B cell (primary cell): ENCODE measurements around the gene VPS25. TPM values are rescaled to one million over a fixed set of nuclear protein-coding genes. Genes with fewer than 3 reads are reported as not detected.
"Not testable (repeated sequence)": the region's sequence is repeated elsewhere in the genome, so short reads cannot be mapped to it uniquely, and the experiment has no call there.

Experiments
- ATAC-seq: fragments of 200-7000 bp; cut with Tn5 transposase; one replicate; pipeline ENCODE4 v1.10.0; 2021; ENCODE audit warnings: low read depth, mild to moderate bottlenecking, moderate number of reproducible peaks, moderate library complexity
- CTCF ChIA-PET: fragments of 350-600 bp; sonication (Branson Sonifier 250); formaldehyde crosslinking; loops from one replicate; lab custom pipeline; 2021; ENCODE audit warnings: antibody characterized with exemption, inconsistent platforms; lab: Charles Lee
- POLR2A ChIA-PET: fragments of 350-600 bp; sonication (Branson Sonifier 250); formaldehyde crosslinking; loops from one replicate; lab custom pipeline; 2021; ENCODE audit warnings: antibody characterized with exemption; lab: Charles Lee
- DNase-seq: peaks from one replicate; pipeline ENCODE4 v3.0.0; 2013
- H2AFZ ChIP-seq: 2 replicates; pipeline ENCODE4 v1.6.1; 2012; ENCODE audit warnings: mild to moderate bottlenecking, low read depth, low read length; ENCODE audit not compliant: insufficient read depth, poor library complexity, severe bottlenecking
- H3K27ac ChIP-seq, 2 donors: 1 replicate in 1 of 2; 2 replicates in 1 of 2; pipeline ENCODE4 v1.5.1; 2012 to 2013; ENCODE audit warnings: low read length in 2 of 2, mild to moderate bottlenecking in 2 of 2, moderate library complexity in 1 of 2
- H3K27me3 ChIP-seq, 4 experiments: fragments of 200-600 bp in 1 of 4; sonication (generic) in 1 of 4; replicated peaks in 1 of 4; 1 replicate in 2 of 4; 2 replicates in 2 of 4; pipeline versions ENCODE4 v1.6.1 to v1.7.0; 2013 to 2016; ENCODE audit warnings: low read length in 3 of 4, mild to moderate bottlenecking in 2 of 4, mixed read lengths in 1 of 4, moderate library complexity in 1 of 4; ENCODE audit not compliant: insufficient read depth in 4 of 4, control insufficient read depth in 3 of 4; ENCODE audit errors: control extremely low read depth in 1 of 4
- H3K36me3 ChIP-seq, 2 experiments: replicated peaks in 1 of 2; 1 replicate in 1 of 2; 2 replicates in 1 of 2; pipeline versions ENCODE4 v1.6.1 to v1.7.1; 2013; ENCODE audit warnings: low read length in 1 of 2; ENCODE audit not compliant: insufficient read depth in 2 of 2, control insufficient read depth in 1 of 2; ENCODE audit errors: control extremely low read depth in 1 of 2, extremely low read depth in 1 of 2
- H3K4me1 ChIP-seq, 2 donors: fragments of 200-600 bp in 1 of 2; sonication (generic) in 1 of 2; 1 replicate in 1 of 2; 2 replicates in 1 of 2; pipeline versions ENCODE4 v1.5.1 to v1.6.1; 2013 to 2017; ENCODE audit warnings: low read length in 2 of 2; ENCODE audit not compliant: control insufficient read depth in 2 of 2, insufficient read depth in 2 of 2
- H3K4me2 ChIP-seq: replicated peaks from 2 replicates; pipeline ENCODE3; 2012; ENCODE audit warnings: mild to moderate bottlenecking, low read depth, low read length; ENCODE audit not compliant: poor library complexity, severe bottlenecking
- H3K4me3 ChIP-seq, 5 experiments: fragments of 200-600 bp in 1 of 5; sonication (generic) in 1 of 5; 1 replicate in 3 of 5; 2 replicates in 2 of 5; pipeline versions ENCODE4 v1.5.1 to v1.7.0; 2011 to 2016; ENCODE audit warnings: low read length in 4 of 5, mild to moderate bottlenecking in 4 of 5, low read depth in 2 of 5, control low read depth in 1 of 5, moderate library complexity in 1 of 5; ENCODE audit not compliant: insufficient read depth in 1 of 5; ENCODE audit errors: control extremely low read depth in 1 of 5, extremely low read depth in 1 of 5
- H3K79me2 ChIP-seq: fragments of 200-600 bp; sonication (generic); one replicate; pipeline ENCODE4 v1.6.0; 2016; ENCODE audit warnings: low read length; ENCODE audit not compliant: control insufficient read depth, insufficient read depth
- H3K9ac ChIP-seq: fragments of 200-600 bp; sonication (generic); 2 replicates; pipeline ENCODE4 v1.6.1; 2017; ENCODE audit warnings: mild to moderate bottlenecking, low read length, moderate library complexity
- H3K9me3 ChIP-seq, 3 donors: one replicate each; pipeline versions ENCODE4 v1.6.1 to v1.7.1; 2013; ENCODE audit warnings: low read length in 2 of 3; ENCODE audit not compliant: control insufficient read depth in 2 of 3, insufficient read depth in 1 of 3; ENCODE audit errors: control extremely low read depth in 1 of 3
- H4K20me1 ChIP-seq: 2 replicates; pipeline ENCODE4 v1.6.0; 2012; ENCODE audit warnings: mild to moderate bottlenecking, low read length; ENCODE audit not compliant: insufficient read depth, control insufficient read depth, poor library complexity, severe bottlenecking
- H3K27ac Mint-ChIP-seq: one replicate; pipeline ENCODE4 v1.8.0; 2021; ENCODE audit warnings: mixed read lengths
- H3K27me3 Mint-ChIP-seq: one replicate; pipeline ENCODE4 v1.8.0; 2021; ENCODE audit warnings: mixed read lengths
- H3K4me1 Mint-ChIP-seq: one replicate; pipeline ENCODE4 v1.8.0; 2021; ENCODE audit warnings: mixed read lengths
- H3K4me3 Mint-ChIP-seq: one replicate; pipeline ENCODE4 v1.8.0; 2021; ENCODE audit warnings: mixed read lengths
- H3K9me3 Mint-ChIP-seq: one replicate; pipeline ENCODE4 v1.8.0; 2022; ENCODE audit warnings: mixed read lengths; ENCODE audit not compliant: insufficient read depth
- CTCF ChIP-seq: fragments of 200-600 bp; IDR thresholded peaks from one replicate; pipeline ENCODE4 v1.8.0; 2022; ENCODE audit warnings: antibody characterized with exemption, mild to moderate bottlenecking
- EZH2 ChIP-seq: IDR thresholded peaks from 2 replicates; pipeline ENCODE4 v1.6.1; 2012; ENCODE audit warnings: borderline replicate concordance, low read depth, mild to moderate bottlenecking, moderate library complexity, low read length; ENCODE audit not compliant: insufficient read depth, poor library complexity, severe bottlenecking
- WGBS: methylation state at CpG from one replicate; pipeline ENCODE4 v1.1.5; 2013; ENCODE audit warnings: missing lambda C conversion rate; ENCODE audit not compliant: insufficient coverage; 5-methylcytosine and 5-hydroxymethylcytosine counted together
- intact Hi-C: fragments of 100-400 bp; cut with micrococcal nuclease; formaldehyde crosslinking; loops from one replicate; pipeline ENCODE4 v1.10.0; 2022
- polyA plus RNA-seq: library from polyadenylated mRNA; depleted of rRNA; stranded (reverse); fragments of >200 nt; gene quantifications from 2 replicates; pipeline ENCODE4 v1.2.3, GENCODE V29; 2012
- total RNA-seq, 2 donors: library from RNA; stranded (reverse); fragments of 120-200 nt in 1 of 2; gene quantifications; 1 replicate in 1 of 2; 2 replicates in 1 of 2; pipeline versions ENCODE4 v1.2.3 to v1.2.4, GENCODE V29; 2013 to 2022

Gene VPS25
- total and polyA plus RNA-seq, 2 donors (not counting 1 experiment from before 2014, with no cell fraction given), result 38.7 to 40.5 TPM

GRCh38 chr17:42767512-42767911 is 5.7 kb upstream of the VPS25 start:
- intact Hi-C loops, result no loop called here
- H3K4me3 ChIP-seq, result no peak overlapping the region
- ChIA-PET CTCF (no interaction called here), POLR2A (interaction anchor here (0.7 kb wide), 1 partner anchor 47 kb away, joined by 4 read pairs; no protein-coding TSS in a partner anchor)
- Mint-ChIP-seq H3K27ac (no peak overlapping the region), H3K27me3 (peaks cover 30% of the 10 kb centered on the region), H3K9me3 (no peaks in the 10 kb centered on the region), H3K4me1 (peaks cover 8% of the 10 kb centered on the region), H3K4me3 (no peak overlapping the region)
- H2AFZ ChIP-seq, result no peak overlapping the region
- no peak overlapping the region for H3K4me2 ChIP-seq
- no peak for TF ChIP-seq CTCF
- no peak for TF ChIP-seq EZH2
- ATAC-seq, result no peak
- H3K27ac ChIP-seq, result no peak overlapping the region
- no peaks in the 10 kb centered on the region for H3K36me3 ChIP-seq
- no peak for DNase-seq
- H3K9me3 ChIP-seq, result no peaks in the 10 kb centered on the region
- H3K79me2 ChIP-seq, result peaks cover 4% of the 10 kb centered on the region
- H4K20me1 ChIP-seq, result no peaks in the 10 kb centered on the region
- peaks cover 0 to 20% (median 9%) of the 10 kb centered on the region in 4 experiments for H3K27me3 ChIP-seq
- peaks cover 1% of the 10 kb centered on the region in 2 donors for H3K4me1 ChIP-seq
- H3K9ac ChIP-seq, result no peak overlapping the region

DNA sequence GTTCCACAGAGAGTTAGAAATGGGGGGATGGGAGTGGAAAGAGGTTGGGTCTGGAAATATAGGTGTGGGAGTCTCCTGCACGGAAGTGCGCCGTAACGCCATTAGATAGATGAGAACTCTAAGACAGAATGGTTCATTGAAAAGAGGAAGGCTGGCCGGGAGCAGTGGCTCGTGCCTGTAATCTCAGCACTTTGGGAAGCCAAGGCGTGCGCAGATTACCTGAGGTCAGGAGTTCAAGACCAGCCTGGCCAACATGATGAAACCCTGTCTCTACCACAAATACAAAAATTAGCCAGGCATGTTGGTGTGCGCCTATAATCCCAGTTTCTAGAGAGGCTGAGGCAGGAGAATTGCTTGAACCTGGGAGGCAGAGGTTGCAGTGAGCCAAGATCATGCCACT is 5.2 kb upstream of the VPS25 start:
- H3K27ac ChIP-seq, H4K20me1 ChIP-seq, ATAC-seq, H3K27ac Mint-ChIP-seq, H3K4me1 Mint-ChIP-seq, H2AFZ ChIP-seq, CTCF ChIA-PET, intact Hi-C loops, H3K9me3 ChIP-seq, H3K4me2 ChIP-seq, H3K79me2 ChIP-seq, POLR2A ChIA-PET, DNase-seq, H3K36me3 ChIP-seq, H3K4me1 ChIP-seq, H3K9ac ChIP-seq, H3K4me3 ChIP-seq, H3K9me3 Mint-ChIP-seq, H3K4me3 Mint-ChIP-seq: not testable (repeated sequence)
- 83% methylated on average over 7 of the region's 9 CpGs for WGBS
- peaks cover 25% of the 10 kb centered on the region for H3K27me3 Mint-ChIP-seq
- peaks cover 0 to 15% (median 6%) of the 10 kb centered on the region in 4 experiments for H3K27me3 ChIP-seq

DNA sequence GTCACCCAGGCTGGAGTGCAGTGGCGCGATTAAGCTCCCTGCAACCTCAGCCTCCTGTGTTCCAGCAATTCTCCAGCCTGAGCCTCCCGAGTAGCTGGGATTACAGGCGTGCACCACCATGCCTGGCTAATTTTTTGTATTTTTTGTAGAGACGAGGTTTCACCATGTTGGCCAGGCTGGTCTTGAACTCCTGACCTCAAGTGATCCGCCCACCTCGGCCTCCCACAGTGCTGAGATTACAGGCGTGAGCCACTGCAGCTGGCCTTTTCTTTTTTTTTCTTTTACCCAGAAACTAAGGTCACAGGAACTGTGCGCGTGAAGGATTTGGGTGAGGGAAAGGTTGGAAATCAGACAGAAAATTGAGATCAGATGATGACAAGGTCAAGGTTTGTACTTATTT is 3.3 kb upstream of the VPS25 start:
- Mint-ChIP-seq H3K4me1 (peaks cover 23% of the 10 kb centered on the region), H3K27me3 (peaks cover 14% of the 10 kb centered on the region)
- H2AFZ ChIP-seq, H3K36me3 ChIP-seq, ATAC-seq, H3K9me3 Mint-ChIP-seq, H3K27ac Mint-ChIP-seq, H3K4me3 ChIP-seq, H3K4me3 Mint-ChIP-seq, H4K20me1 ChIP-seq, H3K79me2 ChIP-seq, H3K27ac ChIP-seq, H3K9me3 ChIP-seq, H3K27me3 ChIP-seq, intact Hi-C loops, H3K9ac ChIP-seq, DNase-seq, H3K4me2 ChIP-seq: not testable (repeated sequence)
- CTCF ChIA-PET, result interaction anchor here (1.1 to 1.3 kb wide), 2 partner anchors 9 to 192 kb away, joined by 5 to 6 read pairs; partner anchors contain the start of gene RAMP2
- 94% methylated on average over 6 of the region's 10 CpGs for WGBS
- peaks cover 16 to 17% of the 10 kb centered on the region in 2 donors for H3K4me1 ChIP-seq
- POLR2A ChIA-PET, result interaction anchor here (0.6 kb wide), 1 partner anchor 47 kb away, joined by 11 read pairs; no protein-coding TSS in a partner anchor
